AG10803 (cell line): Measurements from ENCODE around the gene CCDC78.

ENCODE experiments used
- DNase-seq: peaks from one replicate; pipeline ENCODE4 v3.0.0; 2010; ENCODE audit warnings: low read depth
- H3K4me3 ChIP-seq: 2 replicates; pipeline ENCODE4 v1.5.1; 2011; ENCODE audit warnings: mild to moderate bottlenecking, low read length, control low read depth
- TF ChIP-seq, protein P1 (sequence below): conservative IDR thresholded peaks from 2 replicates; pipeline ENCODE4 v1.5.1; 2011; ENCODE audit warnings: mild to moderate bottlenecking, low read length, control low read depth, inconsistent platforms

CCDC78 gene

DNA sequence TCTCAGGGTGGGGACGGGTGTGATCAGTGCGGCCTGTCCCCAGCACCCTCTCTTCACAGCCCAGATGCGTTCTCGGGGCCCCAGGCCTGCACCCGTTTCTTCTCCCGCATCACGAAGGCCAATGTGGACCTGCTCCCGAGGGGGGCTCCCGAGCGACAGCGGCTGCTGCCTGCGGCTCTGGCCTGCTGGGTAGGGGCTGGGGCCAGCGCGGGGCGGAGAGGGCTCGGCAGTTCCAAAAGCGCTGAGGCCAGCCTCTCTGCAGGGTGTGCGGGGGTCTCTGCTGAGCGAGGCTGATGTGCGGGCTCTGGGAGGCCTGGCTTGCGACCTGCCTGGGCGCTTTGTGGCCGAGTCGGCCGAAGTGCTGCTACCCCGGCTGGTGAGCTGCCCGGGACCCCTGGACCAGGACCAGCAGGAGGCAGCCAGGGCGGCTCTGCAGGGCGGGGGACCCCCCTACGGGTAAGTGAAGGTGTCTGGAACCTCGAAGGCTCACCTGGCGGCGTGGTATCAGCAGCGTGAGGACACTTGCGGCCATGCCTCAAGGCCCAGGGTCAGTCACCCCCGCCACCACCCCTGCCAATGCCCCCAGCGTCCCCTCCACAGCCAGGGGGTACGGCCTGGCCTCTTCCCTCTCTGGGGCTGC is 38.7 kb upstream of the CCDC78 start:
- H3K4me3 ChIP-seq: no peak overlapping the region
- DNase-seq: no peak
- TF ChIP-seq, protein P1, sequence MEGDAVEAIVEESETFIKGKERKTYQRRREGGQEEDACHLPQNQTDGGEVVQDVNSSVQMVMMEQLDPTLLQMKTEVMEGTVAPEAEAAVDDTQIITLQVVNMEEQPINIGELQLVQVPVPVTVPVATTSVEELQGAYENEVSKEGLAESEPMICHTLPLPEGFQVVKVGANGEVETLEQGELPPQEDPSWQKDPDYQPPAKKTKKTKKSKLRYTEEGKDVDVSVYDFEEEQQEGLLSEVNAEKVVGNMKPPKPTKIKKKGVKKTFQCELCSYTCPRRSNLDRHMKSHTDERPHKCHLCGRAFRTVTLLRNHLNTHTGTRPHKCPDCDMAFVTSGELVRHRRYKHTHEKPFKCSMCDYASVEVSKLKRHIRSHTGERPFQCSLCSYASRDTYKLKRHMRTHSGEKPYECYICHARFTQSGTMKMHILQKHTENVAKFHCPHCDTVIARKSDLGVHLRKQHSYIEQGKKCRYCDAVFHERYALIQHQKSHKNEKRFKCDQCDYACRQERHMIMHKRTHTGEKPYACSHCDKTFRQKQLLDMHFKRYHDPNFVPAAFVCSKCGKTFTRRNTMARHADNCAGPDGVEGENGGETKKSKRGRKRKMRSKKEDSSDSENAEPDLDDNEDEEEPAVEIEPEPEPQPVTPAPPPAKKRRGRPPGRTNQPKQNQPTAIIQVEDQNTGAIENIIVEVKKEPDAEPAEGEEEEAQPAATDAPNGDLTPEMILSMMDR: no peak

DNA sequence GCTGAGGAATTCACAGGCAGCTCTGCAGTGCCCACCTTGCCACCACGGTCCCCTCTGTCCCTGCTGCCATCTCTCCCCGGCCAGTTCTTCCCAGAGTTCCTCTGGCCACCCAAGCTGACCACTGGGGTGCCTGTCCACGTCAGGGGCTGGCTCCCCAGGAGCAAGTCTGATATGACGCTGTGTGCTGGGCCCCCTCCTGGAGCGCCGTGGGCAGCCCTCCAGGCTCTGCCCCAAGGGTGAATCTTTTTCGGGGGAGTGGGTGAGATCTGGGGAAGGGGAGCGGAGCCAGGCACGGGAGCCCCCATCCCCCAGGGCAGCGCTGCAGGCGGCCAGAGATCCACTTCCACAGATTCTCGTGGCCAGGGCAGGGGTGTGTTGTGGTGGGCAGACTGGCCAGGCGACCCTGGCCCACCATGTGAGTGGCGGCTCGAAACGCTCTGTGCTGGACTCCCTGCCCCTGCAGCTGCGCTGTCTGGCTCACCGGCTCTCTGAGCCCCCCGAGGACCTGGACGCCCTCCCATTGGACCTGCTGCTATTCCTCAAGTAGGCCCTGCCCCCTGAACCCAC is 38.0 kb upstream of the CCDC78 start:
- H3K4me3 ChIP-seq: no peak overlapping the region
- DNase-seq: no peak
- TF ChIP-seq, protein P1: no peak

DNA sequence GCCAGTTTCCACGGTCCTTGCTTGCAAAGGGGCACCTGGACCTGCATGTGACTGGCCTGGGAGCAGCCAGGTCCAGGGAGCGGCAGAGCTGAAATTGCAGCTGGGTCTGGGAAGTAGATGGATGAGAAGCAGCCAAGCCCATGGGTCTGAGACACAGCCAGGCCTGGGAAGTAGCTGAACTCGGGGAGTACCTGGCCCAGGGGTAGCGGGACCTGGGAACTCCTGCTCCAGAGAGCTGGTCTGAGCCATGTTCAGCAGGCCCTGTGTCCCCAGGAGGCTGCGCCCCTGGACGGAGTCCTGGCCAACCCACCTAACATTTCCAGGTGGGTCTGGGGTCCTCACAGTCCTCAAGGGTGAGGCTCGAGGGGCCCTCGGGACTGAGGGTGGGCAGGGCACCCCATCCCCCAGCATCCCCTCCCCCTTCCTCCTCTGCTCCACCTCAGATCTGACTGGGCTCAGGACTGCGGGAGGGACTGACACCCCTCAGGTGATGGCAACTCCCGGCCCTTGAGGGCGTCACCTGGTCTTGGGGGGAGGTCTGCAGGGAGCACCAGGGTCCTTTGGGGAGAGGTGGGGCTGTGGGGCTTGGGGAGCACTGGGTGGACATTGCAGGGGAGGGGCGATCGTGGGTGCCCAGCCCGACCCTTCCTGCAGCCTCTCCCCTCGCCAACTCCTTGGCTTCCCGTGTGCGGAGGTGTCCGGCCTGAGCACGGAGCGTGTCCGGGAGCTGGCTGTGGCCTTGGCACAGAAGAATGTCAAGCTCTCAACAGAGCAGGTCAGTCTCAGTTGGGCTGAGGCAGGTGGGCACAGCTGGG is 37.3 kb upstream of the CCDC78 start:
- no peak overlapping the region for H3K4me3 ChIP-seq
- TF ChIP-seq, protein P1: no peak
- no peak for DNase-seq

DNA sequence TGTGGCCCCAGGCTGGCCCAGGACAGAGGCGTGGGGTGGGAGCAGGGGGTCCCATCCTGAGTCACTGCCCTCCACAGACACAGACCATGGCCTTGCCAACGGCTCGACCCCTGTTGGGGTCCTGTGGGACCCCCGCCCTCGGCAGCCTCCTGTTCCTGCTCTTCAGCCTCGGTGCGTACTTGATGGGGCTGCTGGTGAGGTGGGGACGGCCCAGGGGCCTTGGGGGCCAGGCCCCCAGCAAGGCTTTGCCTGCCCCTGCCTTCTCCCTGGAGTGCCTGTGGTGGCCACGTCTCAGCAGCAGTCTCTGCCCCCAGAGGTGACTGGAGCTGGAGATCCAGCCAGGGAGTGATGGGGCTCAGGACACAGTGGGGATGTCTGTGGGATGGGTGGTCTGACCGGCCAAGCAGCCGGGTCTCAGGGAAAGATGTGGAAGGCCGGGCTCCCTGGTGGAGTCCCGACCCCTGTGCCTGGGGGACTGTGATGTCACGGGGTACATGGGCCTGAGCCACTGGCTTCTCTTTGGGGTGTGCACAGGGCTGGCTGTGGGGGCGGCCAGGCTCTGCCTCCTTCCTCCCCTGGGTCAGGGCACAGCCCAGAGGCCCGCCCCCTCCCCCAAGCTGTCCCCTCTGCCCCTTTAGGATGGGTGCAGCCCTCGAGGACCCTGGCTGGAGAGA is 36.5 kb upstream of the CCDC78 start:
- TF ChIP-seq, protein P1: no peak
- no peak for DNase-seq
- no peak overlapping the region for H3K4me3 ChIP-seq

DNA sequence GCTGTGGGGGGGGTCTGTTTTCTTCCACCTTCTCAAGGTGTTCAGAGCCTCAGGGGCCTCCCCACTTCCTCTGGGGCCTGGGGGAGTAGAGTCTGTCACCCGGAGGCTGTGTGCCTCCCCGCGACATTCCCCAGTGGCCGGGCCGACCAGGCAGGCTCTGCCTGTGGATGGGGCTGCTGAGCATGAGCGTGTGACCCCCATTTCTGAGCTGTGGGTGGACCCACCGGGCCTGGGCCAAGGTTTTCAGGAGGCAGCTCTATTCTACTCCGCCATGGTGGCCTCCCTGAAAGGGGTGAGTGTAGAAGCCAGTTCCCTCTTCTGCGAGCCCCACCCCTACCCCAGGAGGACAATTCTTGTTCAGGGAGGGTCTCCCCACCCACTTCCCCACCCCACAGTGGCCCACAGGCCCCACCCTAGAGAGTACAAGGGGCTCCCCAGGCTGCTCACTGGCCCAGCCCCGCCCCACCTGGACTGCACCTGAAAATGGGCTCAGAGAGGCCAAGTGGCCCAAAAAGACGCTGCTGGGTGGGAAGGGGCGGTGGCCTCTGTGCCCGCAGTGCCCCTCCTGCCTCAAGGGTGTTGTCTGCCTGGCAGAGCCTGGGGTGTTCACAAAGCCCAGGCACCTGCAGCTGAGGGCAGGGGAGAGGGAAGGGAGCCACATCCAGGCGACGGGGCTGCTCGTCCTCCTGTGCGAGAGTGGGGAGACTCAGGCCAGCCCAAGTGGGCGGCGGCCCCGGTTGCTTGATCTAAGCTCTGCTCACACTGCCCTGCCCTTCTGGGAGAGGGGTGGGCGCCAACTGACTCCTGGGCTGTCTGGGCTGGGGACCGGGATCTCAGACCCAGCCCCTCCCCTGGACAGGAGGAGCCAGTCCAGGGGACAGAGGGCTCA is 35.6 kb upstream of the CCDC78 start:
- TF ChIP-seq, protein P1: no peak
- H3K4me3 ChIP-seq: no peak overlapping the region
- no peak for DNase-seq

DNA sequence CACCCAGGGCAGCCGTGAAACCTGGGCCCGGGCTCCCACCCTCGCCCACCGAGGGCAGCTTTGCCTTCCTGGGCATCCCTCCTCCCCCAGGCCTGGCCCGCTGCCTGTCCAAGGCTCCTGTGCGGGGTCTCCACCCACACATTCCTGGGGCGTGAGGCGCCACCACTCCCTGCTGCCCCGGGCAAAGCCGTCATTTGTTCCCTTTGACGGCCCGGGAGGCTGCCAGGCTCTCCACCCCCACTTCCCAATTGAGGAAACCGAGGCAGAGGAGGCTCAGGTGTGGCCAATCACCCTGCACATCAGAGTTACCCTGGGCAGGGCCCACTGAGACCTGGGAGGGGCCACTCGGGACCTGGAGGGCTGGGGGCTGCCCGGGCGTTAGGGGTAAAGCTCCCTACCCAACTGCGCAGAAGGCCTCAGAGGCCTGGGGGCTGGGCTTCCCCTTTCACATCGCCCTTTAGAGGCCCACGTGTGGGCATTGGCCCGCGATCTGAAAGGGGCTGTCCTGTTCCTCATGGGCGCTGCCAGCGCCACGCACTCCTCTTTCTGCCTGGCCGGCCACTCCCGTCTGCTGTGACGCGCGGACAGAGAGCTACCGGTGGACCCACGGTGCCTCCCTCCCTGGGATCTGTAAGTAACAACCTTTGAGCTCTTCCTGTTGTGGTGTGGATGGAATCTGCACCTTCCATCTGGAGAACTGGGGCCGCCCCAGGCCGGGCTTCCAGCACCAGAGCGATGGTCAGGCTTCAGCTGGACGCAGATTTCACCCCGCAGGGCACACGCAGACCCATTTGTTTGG is 34.5 kb upstream of the CCDC78 start, which contains the start of gene MSLN:
Gene MSLN (plus strand): TSS at position 190 of the 799 bp plus-strand sequence. CDS start 1,947 bp downstream, outside the sequence.
- H3K4me3 ChIP-seq: no peak within 1 kb of the TSS
- TF ChIP-seq, protein P1: no peak
- DNase-seq: no peak
